IMR-90 (cell line): ENCODE measurements around the gene THUMPD2. TPM values are rescaled to one million over a fixed set of nuclear protein-coding genes. Genes with fewer than 3 reads are reported as not detected.

Source experiments
- ATAC-seq: fragments of 200-7000 bp; cut with Tn5 transposase; 2 replicates; pipeline ENCODE4 v1.9.1; 2020; ENCODE audit warnings: low read depth, mild to moderate bottlenecking, moderate library complexity
- BruUV-seq: library from RNA; stranded (reverse); fragments of 400-500 nt; replicated peaks from 2 replicates; lab custom pipeline; 2021; lab: Mats Ljungman, UMichigan
- CTCF ChIA-PET: fragments of 300-600 bp; formaldehyde crosslinking; extraction: SDS; loops from one replicate; lab custom pipeline; 2021; ENCODE audit warnings: antibody characterized with exemption; lab: Yijun Ruan, JAX
- POLR2A ChIA-PET: fragments of 300-600 bp; sonication (Branson Sonifier 250); formaldehyde crosslinking; loops from one replicate; lab custom pipeline; 2022; ENCODE audit warnings: antibody characterized with exemption; ENCODE audit not compliant: unreplicated experiment; lab: Charles Lee
- DNase-seq: peaks from one replicate; pipeline ENCODE4 v3.0.0; 2013
- H2AFZ ChIP-seq: replicated peaks from 2 replicates; pipeline ENCODE3; 2013; ENCODE audit warnings: low read length, mild to moderate bottlenecking; ENCODE audit not compliant: poor library complexity
- H2AK5ac ChIP-seq: 2 replicates; pipeline ENCODE4 v1.6.1; 2013; ENCODE audit warnings: low read depth, low read length, inconsistent platforms
- H2AK9ac ChIP-seq: replicated peaks from 2 replicates; pipeline ENCODE3; 2013; ENCODE audit warnings: mild to moderate bottlenecking, low read depth, low read length, moderate library complexity; ENCODE audit not compliant: poor library complexity
- H2BK120ac ChIP-seq: 2 replicates; pipeline ENCODE4 v1.6.1; 2013; ENCODE audit warnings: low read depth, low read length, inconsistent platforms
- H2BK15ac ChIP-seq: 3 replicates; pipeline ENCODE4 v1.6.1; 2013; ENCODE audit warnings: low read depth, low read length, inconsistent platforms
- H2BK20ac ChIP-seq: 2 replicates; pipeline ENCODE4 v1.6.1; 2013; ENCODE audit warnings: low read depth, mild to moderate bottlenecking, inconsistent platforms, low read length, moderate library complexity
- H2BK5ac ChIP-seq: 2 replicates; pipeline ENCODE4 v1.6.1; 2013; ENCODE audit warnings: mild to moderate bottlenecking, low read depth, low read length, inconsistent platforms; ENCODE audit not compliant: poor library complexity, severe bottlenecking
- H3K14ac ChIP-seq: replicated peaks from 2 replicates; pipeline ENCODE4 v1.6.1; 2013; ENCODE audit warnings: low read depth, low read length, inconsistent platforms
- H3K18ac ChIP-seq: 2 replicates; pipeline ENCODE4 v1.6.1; 2013; ENCODE audit warnings: low read depth, low read length, control low read depth
- H3K23ac ChIP-seq: 2 replicates; pipeline ENCODE4 v1.6.1; 2013; ENCODE audit warnings: low read depth, low read length, inconsistent platforms
- H3K27ac ChIP-seq: 2 replicates; pipeline ENCODE4 v1.5.1; 2013; ENCODE audit warnings: mild to moderate bottlenecking, control low read depth, low read length; ENCODE audit not compliant: insufficient read depth
- H3K27me3 ChIP-seq: 2 replicates; pipeline ENCODE4 v1.6.1; 2013; ENCODE audit warnings: low read length; ENCODE audit not compliant: control insufficient read depth, insufficient read depth
- H3K36me3 ChIP-seq: 2 replicates; pipeline ENCODE4 v1.6.1; 2013; ENCODE audit warnings: low read length, mixed read lengths; ENCODE audit not compliant: control insufficient read depth, insufficient read depth
- H3K4ac ChIP-seq: 2 replicates; pipeline ENCODE4 v1.6.1; 2013; ENCODE audit warnings: low read depth, low read length, inconsistent platforms
- H3K4me1 ChIP-seq: 2 replicates; pipeline ENCODE4 v1.6.1; 2013; ENCODE audit warnings: low read length, mixed read lengths; ENCODE audit not compliant: control insufficient read depth, insufficient read depth
- H3K4me2 ChIP-seq: 2 replicates; pipeline ENCODE4 v1.6.1; 2013; ENCODE audit warnings: low read depth, mild to moderate bottlenecking, control low read depth, low read length, moderate library complexity
- H3K4me3 ChIP-seq: 2 replicates; pipeline ENCODE4 v1.5.1; 2013; ENCODE audit warnings: low read depth, mild to moderate bottlenecking, control low read depth, low read length, moderate library complexity; ENCODE audit not compliant: insufficient read depth
- H3K56ac ChIP-seq: 2 replicates; pipeline ENCODE4 v1.6.1; 2013; ENCODE audit warnings: low read length, inconsistent platforms; ENCODE audit not compliant: insufficient read depth; ENCODE audit errors: extremely low read depth
- H3K79me1 ChIP-seq, 2 experiments: 2 replicates each; pipeline ENCODE4 v1.6.1; 2013; ENCODE audit warnings: low read length in 2 of 2, inconsistent platforms in 1 of 2, low read depth in 1 of 2
- H3K9ac ChIP-seq: 2 replicates; pipeline ENCODE4 v1.6.1; 2013; ENCODE audit warnings: low read depth, low read length, control low read depth
- H3K9me1 ChIP-seq: 2 replicates; pipeline ENCODE4 v1.6.1; 2013; ENCODE audit warnings: low read length, inconsistent platforms; ENCODE audit not compliant: insufficient read depth
- H3K9me3 ChIP-seq: 2 replicates; pipeline ENCODE4 v1.6.1; 2013; ENCODE audit warnings: low read length; ENCODE audit not compliant: control insufficient read depth, insufficient read depth
- H4K20me1 ChIP-seq: 2 replicates; pipeline ENCODE4 v1.6.1; 2013; ENCODE audit warnings: low read length, inconsistent platforms; ENCODE audit not compliant: insufficient read depth
- H4K5ac ChIP-seq: 2 replicates; pipeline ENCODE4 v1.6.1; 2013; ENCODE audit warnings: mild to moderate bottlenecking, low read depth, low read length, control low read depth
- H4K8ac ChIP-seq, 2 experiments: 2 replicates each; pipeline ENCODE4 v1.6.1; 2013; ENCODE audit warnings: low read depth in 2 of 2, low read length in 2 of 2, control low read depth in 1 of 2, inconsistent platforms in 1 of 2
- H4K91ac ChIP-seq: 2 replicates; pipeline ENCODE4 v1.6.1; 2013; ENCODE audit warnings: low read depth, low read length, inconsistent platforms; ENCODE audit not compliant: insufficient read depth
- BHLHE40 ChIP-seq: fragments of 150-350 bp; IDR thresholded peaks from 2 replicates; pipeline ENCODE4 v1.6.1; 2016; ENCODE audit warnings: mild to moderate bottlenecking, low read depth, low read length
- FOS ChIP-seq: fragments of 150-350 bp; IDR thresholded peaks from 2 replicates; pipeline ENCODE4 v1.6.1; 2016; ENCODE audit warnings: low read depth, low read length
- NFE2L2 ChIP-seq: fragments of 150-350 bp; IDR thresholded peaks from 2 replicates; pipeline ENCODE4 v1.6.1; 2016; ENCODE audit warnings: low read depth, mild to moderate bottlenecking, low read length
- RFX5 ChIP-seq: IDR thresholded peaks from 2 replicates; pipeline ENCODE4 v1.8.0; 2012; ENCODE audit warnings: low read depth, mild to moderate bottlenecking, low read length, moderate library complexity
- USF2 ChIP-seq: fragments of 150-350 bp; IDR thresholded peaks from 2 replicates; pipeline ENCODE4 v1.6.1; 2017; ENCODE audit warnings: mild to moderate bottlenecking, antibody characterized with exemption, low read length, low read depth
- WGBS, 2 experiments: methylation state at CpG; one replicate each; pipeline versions ENCODE4 v1.1.5 to v1.1.7; 2013; ENCODE audit warnings: missing lambda C conversion rate in 2 of 2; ENCODE audit not compliant: insufficient read length in 1 of 2; ENCODE audit errors: extremely low coverage in 2 of 2; 5-methylcytosine and 5-hydroxymethylcytosine counted together
- dilution Hi-C: fragments of 300-500 bp; cut with HindIII; formaldehyde crosslinking; loops from one replicate; pipeline ENCODE4 v1.14.3; 2018; ENCODE audit warnings: low sequenced_read_pairs; ENCODE audit not compliant: unreplicated experiment
- in situ Hi-C: fragments of 300-500 bp; cut with MboI; formaldehyde crosslinking; loops from 3 replicates; pipeline ENCODE4 v1.14.3; 2019; ENCODE audit warnings: low sequenced_read_pairs, inconsistent platforms, mixed read lengths
- intact Hi-C: fragments of 100-400 bp; cut with micrococcal nuclease; formaldehyde crosslinking; loops from 2 replicates; pipeline ENCODE4 v1.10.0; 2022
- polyA plus RNA-seq, 3 experiments: library from polyadenylated mRNA; depleted of rRNA; stranded (reverse); fragments of >200 nt; gene quantifications; 2 replicates each; pipeline ENCODE4 v1.2.3, GENCODE V29; 2012; ENCODE audit warnings: low replicate concordance in 1 of 3
- total RNA-seq: library from RNA; depleted of rRNA; stranded (reverse); fragments of >200 nt; gene quantifications from 2 replicates; pipeline ENCODE4 v1.2.3, GENCODE V29; 2012

Gene THUMPD2
- total and polyA plus RNA-seq, 2 of the 4 experiments (the other 2 are of a cell fraction): 4.8 to 7.0 TPM

- peak overlapping the region; percentile 52; the same call in 1 of the 2 replicates for H2BK120ac ChIP-seq
- no peak overlapping the region for H2AFZ ChIP-seq
- peaks cover 15% of the 10 kb centered on the region for H3K4me1 ChIP-seq
- H3K18ac ChIP-seq: peak overlapping the region; percentile 38; the same call in 1 of the 2 replicates
- peak overlapping the region; percentile 38; the same call in 1 of the 2 replicates for H3K14ac ChIP-seq
- H2AK5ac ChIP-seq: no peak overlapping the region
- no TSS peak for BruUV-seq
- H3K36me3 ChIP-seq: peaks cover 5% of the 10 kb centered on the region; the same call in 1 of the 2 replicates
- 14% methylated on average over 1 of the region's 1 CpG; no CpG with 5 or more reads in 1 of the 2 experiments for WGBS, 2 experiments
- H3K79me1 ChIP-seq: peaks cover 0 to 22% of the 10 kb centered on the region in 2 experiments; a peak in 2 of 4 replicates
- ChIA-PET POLR2A (interaction anchor here (0.6 kb wide), 1 partner anchor 173 kb away, joined by 3 read pairs; no protein-coding TSS in a partner anchor), CTCF (interaction anchor here (0.6 kb wide), 1 partner anchor 257 kb away, joined by 4 read pairs; no protein-coding TSS in a partner anchor)
- peaks cover 13% of the 10 kb centered on the region for H3K9me1 ChIP-seq
- ATAC-seq (peak; percentile 74), DNase-seq (peak; percentile 70)
- no peak for TF ChIP-seq BHLHE40
- no peak for TF ChIP-seq RFX5
- no peak for TF ChIP-seq NFE2L2
- peak; percentile 39; the same call in 1 of the 2 replicates for TF ChIP-seq USF2
- TF ChIP-seq FOS: peak; percentile 50; the same call in 1 of the 2 replicates
- in situ Hi-C loops (no loop called here), intact Hi-C loops (no loop called here), dilution Hi-C loops (no loop called here)
- peak overlapping the region; percentile 12; the same call in 1 of the 2 replicates for H3K4me2 ChIP-seq
- no peaks in the 10 kb centered on the region for H3K27me3 ChIP-seq
- H3K56ac ChIP-seq: peak overlapping the region; percentile 19; the same call in 1 of the 2 replicates
- H2BK5ac ChIP-seq: peak overlapping the region; percentile 89
- H2BK20ac ChIP-seq: peak overlapping the region; percentile 22; the same call in 1 of the 2 replicates
- peak overlapping the region in 1 of 2 experiments; percentile 44; a peak in 2 of 4 replicates for H4K8ac ChIP-seq
- no peak overlapping the region for H2AK9ac ChIP-seq
- peak overlapping the region; percentile 64; the same call in 1 of the 2 replicates for H4K91ac ChIP-seq
- 0 out of 2 replicates have a peak overlapping the region, but pooled peaks have one; percentile 6 for H4K5ac ChIP-seq
- H3K23ac ChIP-seq: peak overlapping the region; percentile 47; the same call in 1 of the 2 replicates
- no peak overlapping the region for H3K4me3 ChIP-seq
- H3K9me3 ChIP-seq: no peaks in the 10 kb centered on the region
- H3K27ac ChIP-seq: peak overlapping the region; percentile 91
- peak overlapping the region; percentile 79 for H3K4ac ChIP-seq
- H3K9ac ChIP-seq: peak overlapping the region; percentile 9; the same call in 1 of the 2 replicates
- no peak overlapping the region for H2BK15ac ChIP-seq
- peaks cover 4% of the 10 kb centered on the region; the same call in 1 of the 2 replicates for H4K20me1 ChIP-seq
These were observed 35.7 kb downstream of the THUMPD2 start for GRCh38 chr2:39743269-39743776.
